Fibroblast of the conjunctiva (primary cell): ENCODE data around the gene STARD3NL.
"Not testable (repeated sequence)": the region's sequence is repeated elsewhere in the genome, so short reads cannot be mapped to it uniquely, and the experiment has no call there.

Source experiments
- DNase-seq: peaks from one replicate; pipeline ENCODE4 v3.0.0-alpha.2; 2010; ENCODE audit warnings: low read depth

Gene STARD3NL

DNA sequence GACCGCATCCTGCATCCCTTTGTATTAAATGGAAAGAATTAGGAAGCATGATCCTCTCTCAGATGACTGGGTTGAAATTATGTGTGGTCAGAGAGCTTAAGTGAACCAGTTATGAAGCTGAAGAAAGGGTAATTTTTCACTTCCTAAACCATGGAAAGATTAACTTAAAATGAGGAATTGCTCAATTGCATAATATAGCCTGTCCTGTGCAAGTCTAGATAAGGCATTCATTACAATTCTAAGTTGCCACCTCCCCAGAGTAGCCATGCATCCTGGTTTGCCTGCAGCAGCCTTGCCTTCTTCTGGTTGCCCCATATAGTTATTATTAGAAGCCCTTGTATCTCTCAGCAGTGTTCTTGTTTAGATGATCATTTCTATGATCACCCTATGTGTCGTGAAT, 45.3 kb downstream of the STARD3NL start:
- DNase-seq, result no peak

DNA sequence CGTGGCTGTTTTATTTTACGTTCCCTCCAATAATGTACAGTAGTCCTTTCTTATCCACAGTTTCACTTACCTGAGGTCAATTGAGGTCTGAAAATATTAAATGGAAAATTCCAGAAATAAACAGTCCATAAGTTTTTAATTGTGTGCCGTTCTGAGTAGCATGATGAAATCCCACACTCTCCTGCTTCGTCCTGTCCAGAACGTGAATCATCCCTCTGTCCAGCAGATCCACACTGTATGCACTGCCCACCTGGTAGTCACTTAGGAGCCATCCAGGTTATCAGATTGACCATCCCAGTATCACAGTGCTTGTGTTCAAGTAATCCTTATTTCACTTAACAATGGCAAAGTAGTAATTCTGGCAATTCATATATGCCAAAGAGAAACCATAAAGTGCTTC, 46.3 kb downstream of the STARD3NL start:
- DNase-seq, result peak; percentile 8

DNA sequence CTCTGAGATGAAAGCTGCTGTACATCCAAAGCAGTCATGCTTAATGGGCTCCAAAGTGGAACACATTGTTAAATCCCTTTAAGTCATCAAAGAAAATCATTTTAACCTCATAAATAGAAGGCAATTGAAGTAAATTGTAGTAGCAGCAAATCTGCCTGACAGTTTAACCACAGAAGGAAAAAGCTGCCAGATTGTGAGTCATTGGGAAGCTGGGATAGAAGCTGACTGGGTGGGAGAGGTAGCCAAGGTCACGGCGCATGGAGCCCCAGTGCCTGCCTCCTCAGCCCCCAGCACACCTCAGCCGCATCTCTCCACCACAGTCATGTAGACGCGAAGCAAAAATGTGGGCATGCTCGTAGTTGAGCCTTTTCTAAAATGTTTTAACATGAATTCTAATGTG, 51.3 kb downstream of the STARD3NL start:
- no peak for DNase-seq

DNA sequence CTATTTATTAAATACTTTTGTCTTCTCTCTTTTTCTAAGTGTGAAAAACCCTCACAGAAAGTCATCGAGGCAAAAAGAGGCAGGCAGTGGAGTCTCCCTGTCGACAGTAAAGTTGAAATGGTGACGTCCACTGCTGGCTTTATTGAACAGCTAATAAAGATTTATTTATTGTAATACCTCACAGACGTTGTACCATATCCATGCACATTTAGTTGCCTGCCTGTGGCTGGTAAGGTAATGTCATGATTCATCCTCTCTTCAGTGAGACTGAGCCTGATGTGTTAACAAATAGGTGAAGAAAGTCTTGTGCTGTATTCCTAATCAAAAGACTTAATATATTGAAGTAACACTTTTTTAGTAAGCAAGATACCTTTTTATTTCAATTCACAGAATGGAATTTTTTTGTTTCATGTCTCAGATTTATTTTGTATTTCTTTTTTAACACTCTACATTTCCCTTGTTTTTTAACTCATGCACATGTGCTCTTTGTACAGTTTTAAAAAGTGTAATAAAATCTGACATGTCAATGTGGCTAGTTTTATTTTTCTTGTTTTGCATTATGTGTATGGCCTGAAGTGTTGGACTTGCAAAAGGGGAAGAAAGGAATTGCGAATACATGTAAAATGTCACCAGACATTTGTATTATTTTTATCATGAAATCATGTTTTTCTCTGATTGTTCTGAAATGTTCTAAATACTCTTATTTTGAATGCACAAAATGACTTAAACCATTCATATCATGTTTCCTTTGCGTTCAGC, 52.0 kb downstream of the STARD3NL start:
- DNase-seq, result no peak

DNA sequence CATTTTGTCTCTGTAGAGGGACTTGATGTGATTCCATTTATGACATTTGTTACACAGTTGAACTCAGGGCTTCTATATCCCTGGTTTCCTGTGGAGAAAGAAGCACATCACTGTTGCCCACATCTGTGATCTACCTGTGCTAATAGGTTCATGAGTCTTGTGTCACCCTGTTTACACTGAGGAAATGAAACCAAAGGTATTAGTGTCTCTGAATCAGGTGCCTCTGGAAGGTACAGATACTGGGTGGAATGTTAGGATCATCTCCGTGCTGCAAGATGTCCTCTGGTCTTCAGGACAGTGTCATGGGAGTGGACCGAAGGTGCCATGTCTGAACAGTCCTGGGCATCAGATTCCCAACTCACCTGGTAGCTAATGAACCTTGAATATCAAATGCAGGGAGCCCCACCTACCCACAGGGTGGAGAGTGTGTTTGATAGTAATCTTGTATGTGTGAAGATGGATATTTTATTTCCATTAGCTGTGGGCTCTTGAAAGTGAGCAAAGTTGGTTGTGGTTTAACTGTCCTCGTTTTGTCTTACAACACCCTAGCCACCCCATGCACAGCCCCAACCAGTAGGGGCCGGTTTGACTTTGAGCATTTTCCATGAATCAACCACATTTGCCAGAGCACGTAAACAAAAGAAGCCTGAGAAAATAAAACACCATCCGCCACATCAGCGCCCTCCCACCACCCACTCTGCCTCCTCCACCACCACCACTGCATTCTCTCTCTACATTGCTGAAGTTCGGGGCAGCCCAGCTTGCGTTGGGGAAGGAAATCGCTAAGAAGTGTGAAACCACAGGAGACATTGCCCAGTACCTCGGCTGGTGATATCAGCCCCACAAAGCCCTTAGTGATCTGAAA, 54.7 kb downstream of the STARD3NL start:
- no peak for DNase-seq

DNA sequence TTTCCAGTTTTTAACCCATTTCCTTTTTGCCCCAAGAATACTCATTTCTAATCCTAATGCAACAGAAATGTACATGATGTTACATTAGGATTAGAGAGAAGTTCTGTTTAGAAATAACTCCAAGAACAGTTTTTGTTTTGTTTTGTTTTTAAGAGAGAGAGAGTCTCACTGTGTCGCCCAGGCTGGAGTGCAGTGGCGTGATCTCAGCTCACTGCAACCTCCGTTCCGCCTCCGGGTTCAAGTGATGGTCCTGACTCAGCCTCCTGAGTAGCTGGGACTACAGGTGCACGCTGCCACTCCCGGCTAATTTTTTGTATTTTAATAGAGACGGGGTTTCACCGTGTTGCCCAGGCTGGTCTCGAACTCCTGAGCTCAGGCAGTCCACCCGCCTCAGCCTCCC, 56.7 kb downstream of the STARD3NL start:
- DNase-seq, result not testable (repeated sequence)

DNA sequence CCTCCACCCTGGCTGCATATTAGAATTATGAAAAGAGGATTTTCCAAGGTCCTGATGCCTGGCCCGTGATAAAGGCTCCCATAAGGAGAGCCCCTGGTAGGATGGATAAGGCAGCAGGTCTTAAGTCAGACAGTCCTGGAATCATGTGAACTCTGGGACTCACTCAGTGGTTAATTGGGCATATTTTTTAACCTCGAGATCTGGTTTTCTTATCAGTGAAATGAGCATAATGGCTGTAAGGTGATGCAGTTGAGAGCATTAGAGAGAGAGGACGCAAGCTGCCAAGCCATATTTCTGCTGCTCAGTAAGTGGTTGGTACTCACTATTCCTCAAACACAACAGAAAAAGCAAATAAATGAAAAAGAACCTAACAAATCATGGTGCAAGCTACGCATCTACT, 57.6 kb downstream of the STARD3NL start:
- no peak for DNase-seq

DNA sequence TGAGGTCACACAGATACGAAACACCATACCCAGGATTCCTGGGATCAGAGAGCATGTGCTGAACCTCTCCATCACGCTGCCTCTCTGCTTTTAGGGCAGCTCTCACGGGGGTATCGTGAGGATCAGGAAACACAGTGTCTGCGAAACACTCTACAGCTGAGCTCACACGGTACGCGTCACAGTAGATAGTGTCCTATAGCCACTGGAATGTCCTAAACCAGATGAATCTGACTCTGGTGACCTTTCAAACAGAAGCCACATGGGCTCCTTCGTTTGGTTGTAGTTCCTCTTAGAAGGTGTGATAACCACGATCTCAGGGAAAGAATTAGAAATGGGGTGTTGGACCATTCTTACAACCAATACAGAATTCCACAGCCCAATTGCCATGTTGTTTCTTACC, 61.1 kb downstream of the STARD3NL start:
- DNase-seq, result not testable (repeated sequence)

DNA sequence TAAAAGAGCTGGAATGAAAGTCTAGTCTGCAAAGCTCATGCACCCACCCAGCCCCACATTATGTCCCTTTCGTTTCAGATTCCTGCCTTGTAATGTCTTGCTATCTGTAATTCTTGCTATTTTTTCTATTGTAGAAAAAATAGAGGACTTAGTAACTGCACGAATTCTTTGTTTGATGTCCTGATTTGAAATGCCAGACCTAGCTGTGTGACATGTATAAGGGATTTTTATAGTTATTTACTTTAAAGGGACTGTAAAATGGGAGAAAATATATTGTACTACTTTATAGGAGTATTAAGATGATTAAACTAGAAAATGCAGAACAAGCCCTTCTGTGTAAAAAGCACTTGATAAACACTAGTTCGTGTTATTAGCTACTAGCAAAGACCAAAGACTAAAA, 63.0 kb downstream of the STARD3NL start:
- DNase-seq, result no peak

DNA sequence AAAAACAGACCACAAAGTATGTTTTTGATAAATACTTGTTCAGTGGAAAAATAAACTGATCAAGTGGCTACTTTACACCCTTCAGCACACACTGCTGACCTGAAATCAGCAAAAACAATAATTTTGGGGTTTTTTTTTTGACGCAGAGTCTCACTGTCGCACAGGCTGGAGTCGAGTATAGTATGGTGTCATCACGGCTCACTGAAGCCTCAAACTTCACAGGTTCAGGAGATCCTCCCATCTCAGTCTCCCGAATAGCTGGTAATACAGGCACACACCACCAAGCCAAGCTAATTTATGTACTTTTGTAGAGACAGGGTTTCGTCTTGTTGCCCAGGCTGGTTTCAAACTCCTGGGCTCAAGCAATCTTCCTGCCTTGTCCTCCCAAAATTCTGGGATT, 64.8 kb downstream of the STARD3NL start:
- DNase-seq, result no peak

DNA sequence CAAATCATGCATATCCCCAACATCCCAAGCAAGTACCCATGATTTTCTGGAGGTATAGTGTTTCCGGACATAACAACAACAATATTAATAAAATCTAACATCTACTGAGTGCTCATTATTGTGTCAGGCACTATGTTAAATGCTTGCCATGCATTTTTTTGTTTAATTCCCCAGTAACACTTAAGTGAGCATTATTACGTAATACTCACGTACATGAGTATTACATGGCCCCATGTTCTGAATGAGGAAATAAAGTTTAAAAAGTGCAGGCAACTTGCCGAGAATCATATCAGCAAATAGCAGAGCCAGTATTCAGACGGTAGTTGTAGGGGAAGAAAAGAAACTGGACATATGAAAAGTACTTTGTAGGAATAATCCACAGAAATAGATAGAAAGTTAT, 65.3 kb downstream of the STARD3NL start:
- not testable (repeated sequence) for DNase-seq

DNA sequence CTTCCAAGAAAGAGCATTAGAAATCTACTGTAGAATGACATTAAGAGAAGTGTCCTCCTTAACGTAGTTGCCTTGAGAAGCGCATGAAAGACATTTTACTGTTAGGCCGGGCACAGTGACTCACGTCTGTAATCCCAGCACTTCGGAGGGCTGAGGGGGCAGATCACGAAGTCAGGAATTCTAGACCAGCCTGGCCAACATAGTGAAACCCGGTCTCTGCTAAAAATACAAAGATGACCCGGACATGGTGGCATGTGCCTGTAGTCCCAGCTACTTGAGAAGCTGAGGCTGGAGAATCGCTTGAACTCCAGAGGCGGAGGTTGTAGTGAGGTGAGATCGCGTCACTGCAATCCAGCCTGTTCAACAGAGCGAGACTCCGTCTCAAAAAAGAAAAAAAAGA, 66.5 kb downstream of the STARD3NL start:
- DNase-seq, result no peak

DNA sequence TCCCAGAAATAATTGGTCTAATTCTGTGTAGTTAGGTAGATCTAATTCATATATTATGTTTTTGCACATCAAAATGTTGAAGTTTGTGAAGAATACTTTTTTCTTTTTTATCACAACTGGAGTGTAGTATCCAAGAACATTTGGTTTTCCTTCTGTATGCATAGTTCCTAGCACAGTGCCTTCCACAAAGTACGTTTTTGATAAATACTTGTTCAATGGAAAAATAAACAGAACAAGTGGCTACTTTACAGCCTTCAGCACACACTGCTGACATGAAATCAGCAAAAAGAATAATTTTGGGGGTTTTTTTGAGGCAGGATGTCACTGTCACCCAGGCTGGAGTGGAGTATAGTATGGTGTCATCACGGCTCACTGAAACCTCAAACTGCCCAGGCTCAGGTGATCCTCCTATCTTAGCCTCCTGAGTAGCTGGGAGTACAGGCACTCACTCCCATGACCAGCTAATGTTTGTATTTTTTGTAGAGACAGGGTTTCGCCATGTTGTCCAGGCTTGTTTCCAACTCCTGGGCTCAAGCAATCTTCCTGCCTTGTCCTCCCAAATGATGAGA, 67.4 kb downstream of the STARD3NL start:
- DNase-seq, result no peak

DNA sequence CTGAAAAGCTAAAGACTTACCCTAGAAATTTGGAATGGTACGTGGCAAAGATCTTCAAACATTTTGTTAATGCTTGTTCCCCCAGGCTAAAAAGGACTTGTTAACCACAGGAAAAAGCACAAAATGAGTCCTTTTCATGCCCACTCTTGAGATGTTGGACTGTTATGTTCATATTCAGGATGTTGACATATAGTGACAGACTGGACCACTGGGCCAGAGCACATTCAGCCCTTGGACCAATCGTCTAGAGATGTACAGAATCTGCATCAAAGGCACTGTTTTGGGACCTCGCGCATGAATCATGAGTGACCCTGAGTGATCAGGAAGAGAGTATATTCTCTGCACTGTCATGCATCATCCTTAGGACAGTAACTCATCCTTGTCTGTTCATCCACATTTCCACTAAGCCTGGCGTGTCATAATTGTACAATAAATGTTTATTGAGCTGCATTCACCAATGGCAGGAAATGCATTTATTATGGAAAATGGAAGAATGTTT, 70.1 kb downstream of the STARD3NL start:
- DNase-seq, result no peak

DNA sequence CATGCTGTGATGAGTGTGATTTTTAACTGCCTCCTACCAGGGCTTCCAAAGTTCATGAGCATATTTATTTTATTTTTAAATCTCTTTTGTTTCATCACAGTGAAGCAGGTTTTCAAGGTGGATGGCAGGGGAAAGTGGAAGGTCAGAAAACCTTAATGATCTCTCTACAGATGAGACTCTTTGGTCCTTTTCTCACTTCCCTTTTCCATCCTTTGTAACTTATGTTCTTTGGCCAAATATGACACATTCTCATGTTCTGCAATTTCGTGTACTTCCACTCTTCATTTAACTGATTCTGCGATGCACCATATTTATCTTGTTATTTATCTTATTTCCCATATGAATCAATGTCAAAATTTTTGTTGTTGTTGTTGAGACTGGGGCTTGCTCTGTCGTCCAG, 71.8 kb downstream of the STARD3NL start:
- not testable (repeated sequence) for DNase-seq

DNA sequence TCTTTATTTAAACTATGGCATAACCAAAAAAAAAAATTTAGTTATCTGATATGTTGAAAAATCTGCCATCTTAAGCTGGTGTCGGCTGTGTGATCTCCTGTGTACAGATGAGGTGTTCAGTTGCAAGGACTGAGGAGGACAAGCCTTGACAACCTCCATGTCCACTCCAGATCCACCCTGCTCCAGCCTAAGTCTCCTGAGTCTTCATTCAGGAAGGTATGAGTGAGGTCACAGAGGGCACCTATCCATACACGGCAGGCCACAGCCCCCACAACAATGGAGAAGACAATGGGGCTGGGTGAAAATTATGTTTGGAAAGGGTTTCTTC, 79.3 kb downstream of the STARD3NL start:
- DNase-seq, result no peak

DNA sequence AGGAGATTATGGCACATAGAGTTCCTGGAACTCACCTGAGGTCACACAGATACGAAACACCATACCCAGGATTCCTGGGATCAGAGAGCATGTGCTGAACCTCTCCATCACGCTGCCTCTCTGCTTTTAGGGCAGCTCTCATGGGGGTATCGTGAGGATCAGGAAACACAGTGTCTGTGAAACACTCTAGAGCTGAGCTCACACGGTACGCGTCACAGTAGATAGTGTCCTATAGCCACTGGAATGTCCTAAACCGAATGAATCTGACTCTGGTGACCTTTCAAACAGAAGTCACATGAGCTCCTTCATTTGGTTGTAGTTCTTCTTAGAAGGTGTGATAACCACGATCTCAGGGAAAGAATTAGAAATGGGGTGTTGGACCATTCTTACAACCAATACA, 81.1 kb downstream of the STARD3NL start:
- DNase-seq, result not testable (repeated sequence)

DNA sequence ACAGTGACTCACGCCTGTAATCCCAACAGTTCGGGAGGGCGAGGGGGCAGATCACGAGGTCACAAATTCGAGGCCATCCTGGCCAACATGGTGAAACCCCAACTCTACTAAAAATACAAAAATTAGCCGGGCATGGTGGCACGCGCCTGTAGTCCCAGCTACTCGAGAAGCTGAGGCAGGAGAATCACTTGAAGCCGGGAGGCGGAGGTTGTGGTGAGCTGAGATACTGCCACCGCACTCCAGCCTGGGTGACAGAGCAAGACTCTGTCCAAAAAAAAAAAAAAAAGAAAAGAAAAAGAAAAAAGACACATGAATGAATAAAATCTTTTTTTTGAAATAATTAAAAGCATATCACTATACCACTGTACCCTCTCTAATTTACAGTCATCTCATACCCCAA, 83.6 kb downstream of the STARD3NL start:
- not testable (repeated sequence) for DNase-seq

DNA sequence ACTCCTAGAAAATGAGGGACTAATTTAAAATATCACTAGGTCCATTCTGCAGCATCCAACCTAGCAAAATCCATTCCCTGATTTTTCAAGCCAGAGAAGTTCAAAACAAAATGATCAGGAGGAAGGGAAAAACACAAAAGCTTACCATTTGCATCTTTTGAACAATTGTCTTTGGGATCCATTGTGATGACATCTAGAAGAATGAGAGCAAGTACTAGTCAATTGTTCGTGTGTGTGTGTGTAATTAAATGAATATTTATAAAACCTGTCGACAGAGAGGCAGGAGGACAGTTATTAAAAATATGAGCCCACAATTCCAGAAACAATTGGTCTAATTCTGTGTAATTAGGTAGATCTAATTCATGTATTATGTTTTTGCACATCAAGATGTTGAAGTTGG, 84.0 kb downstream of the STARD3NL start:
- not testable (repeated sequence) for DNase-seq

DNA sequence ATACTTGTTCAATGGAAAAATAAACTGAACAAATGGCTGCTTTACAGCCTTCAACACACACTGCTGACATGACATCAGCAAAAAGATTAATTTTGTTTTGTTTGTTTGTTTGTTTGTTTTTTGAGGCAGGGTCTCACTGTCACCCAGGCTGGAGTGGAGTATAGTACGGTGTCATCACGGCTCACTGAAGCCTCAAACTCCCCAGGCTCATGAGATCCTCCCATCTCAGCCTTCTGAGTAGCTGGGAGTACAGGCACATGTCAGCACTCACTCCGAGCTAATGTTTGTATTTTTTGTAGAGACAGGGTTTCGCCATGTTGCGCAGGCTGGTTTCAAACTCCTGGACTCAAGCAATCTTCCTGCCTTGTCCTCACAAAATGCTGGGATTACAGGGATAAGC, 84.5 kb downstream of the STARD3NL start:
- DNase-seq, result no peak

DNA sequence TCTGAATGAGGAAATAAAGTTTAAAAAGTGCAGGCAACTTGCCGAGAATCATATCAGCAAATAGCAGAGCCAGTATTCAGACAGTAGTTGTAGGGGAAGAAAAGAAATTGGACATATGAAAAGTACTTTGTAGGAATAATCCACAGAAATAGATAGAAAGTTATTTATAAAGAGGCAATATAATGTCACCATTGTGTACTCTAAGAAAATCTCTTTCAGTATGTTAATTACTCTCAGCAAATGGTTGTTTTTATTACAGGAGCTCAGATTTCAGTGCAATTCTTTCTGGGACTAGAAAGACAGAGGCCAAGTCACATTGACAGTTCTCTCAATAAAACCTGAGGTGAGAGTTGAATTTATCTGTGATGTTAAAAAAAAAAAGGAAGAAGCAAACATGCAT, 85.2 kb downstream of the STARD3NL start:
- not testable (repeated sequence) for DNase-seq

DNA sequence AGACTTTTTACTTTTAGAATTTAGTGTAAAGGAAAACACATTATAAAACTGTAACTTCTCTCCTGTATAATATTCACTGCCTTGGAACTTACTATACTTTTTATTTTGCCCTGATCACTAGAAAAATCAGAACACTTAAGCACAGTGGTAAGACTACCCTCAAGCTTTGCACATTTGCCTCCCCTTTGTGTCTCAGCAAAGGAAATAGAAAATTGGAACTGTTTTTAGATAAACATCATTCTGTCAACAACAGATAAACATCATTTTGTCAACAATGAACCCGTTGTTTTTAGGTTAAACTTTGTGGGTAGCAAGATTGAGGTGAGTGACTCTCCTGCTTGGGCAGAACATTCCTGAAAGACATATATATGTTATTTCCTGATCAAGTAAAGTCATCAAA, 86.6 kb downstream of the STARD3NL start:
- not testable (repeated sequence) for DNase-seq

DNA sequence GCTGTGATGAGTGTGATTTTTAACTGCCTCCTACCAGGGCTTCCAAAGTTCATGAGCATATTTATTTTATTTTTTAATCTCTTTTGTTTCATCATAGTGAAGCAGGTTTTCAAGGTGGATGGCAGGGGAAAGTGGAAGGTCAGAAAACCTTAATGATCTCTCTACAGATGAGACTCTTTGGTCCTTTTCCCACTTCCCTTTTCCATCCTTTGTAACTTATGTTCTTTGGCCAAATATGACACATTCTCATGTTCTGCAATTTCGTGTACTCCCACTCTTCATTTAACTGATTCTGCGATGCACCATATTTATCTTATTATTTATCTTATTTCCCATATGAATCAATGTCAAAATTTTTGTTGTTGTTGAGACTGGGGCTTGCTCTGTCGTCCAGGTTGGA, 87.9 kb downstream of the STARD3NL start:
- not testable (repeated sequence) for DNase-seq
